Embryonic facial prominence (tissue), 1 donor: Measurements from ENCODE around the gene MTHFD1L.
A peak's percentile ranks its signal among the peaks of the same experiment; 100 is the strongest.

Experiments
- DNase-seq: peaks from one replicate; pipeline ENCODE4 v3.0.0-alpha.2; 2016; ENCODE audit errors: extremely low spot score

MTHFD1L gene

DNA sequence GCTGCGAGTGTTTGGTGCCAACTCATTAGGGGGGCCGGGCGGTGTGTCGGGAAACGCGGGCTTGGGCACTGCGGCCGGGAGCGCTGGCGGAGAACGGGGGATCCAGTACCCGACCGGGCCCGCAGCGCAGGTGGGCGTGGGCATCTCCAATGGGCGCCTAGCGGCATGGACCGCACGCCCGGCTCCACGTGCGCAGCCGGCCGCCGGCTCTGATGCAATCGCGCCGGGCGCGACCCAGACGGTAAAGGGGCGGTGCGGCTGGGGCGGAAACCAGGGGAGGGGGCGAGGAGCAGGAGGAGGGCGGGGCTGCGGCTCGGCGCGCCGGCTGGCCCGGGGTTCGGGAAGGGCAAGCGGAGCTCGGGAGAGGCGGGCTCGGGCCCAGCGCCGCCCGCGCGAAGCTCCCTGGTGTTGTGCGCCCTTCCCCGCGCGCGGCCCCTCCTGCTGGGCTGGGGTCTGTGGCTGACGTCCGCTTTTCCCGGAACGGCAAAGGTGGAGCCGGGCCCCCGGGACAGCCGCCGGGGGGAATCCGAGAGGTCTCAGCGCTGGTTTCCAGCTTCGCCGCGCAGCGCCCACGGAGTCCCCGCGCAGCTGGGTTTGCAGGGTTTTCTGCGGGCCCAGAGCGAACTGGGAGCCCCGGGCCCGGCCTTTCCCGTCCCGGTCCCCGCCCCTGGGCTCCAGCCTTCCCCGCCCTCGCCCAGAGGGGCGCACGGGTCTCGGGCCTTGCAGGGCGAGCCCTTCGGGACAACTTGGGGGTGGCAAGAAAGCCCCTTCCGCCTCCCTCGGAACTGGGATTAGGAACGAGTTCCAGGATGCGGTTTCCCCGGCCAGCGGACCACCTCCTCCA is 867 bp downstream of the MTHFD1L start:
- peak; percentile 83 for DNase-seq

DNA sequence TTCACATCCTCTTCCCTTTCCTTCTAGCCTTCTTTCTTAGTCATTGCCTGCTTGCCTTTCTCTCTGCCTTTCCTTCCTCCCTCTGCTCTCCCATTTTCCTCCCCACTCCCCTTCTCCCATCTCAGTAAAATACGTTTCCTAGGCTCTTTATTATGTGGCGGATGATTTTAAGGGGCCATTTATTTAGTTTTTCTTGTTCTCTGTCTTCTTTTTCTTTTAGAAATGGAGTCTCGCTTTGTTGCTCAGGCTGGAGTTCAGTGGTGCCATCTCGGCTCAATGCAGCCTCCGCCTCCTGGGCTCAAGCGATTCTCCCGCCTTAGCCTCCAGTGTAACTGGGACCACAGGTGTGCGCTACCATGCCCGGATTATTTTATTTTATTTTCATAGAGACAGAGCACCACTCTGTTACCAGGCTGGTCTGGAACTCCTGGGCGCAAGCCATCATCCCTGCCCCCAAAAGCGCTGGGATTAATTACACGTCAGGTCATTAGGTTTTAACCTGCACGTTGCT is 1.5 kb downstream of the MTHFD1L start:
- no peak for DNase-seq

DNA sequence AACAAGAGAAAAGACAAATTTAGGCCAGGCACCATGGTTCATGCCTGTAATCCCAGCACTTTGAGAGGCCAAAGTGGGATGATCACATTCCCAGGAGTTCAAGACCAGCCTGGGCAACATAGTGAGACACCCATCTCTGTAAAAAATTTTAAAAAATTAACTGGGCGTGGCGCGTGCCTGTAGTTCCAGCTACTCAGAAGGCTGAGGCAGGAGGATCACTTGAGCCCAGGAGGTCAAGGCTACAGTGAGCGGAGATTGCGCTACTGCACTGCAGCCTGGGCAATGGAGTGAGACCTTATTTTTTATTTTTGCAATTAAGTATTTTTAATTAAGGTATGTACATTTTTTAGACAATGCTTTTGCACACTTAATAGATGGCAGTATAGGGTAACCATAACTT is 3.3 kb downstream of the MTHFD1L start:
- no peak for DNase-seq

DNA sequence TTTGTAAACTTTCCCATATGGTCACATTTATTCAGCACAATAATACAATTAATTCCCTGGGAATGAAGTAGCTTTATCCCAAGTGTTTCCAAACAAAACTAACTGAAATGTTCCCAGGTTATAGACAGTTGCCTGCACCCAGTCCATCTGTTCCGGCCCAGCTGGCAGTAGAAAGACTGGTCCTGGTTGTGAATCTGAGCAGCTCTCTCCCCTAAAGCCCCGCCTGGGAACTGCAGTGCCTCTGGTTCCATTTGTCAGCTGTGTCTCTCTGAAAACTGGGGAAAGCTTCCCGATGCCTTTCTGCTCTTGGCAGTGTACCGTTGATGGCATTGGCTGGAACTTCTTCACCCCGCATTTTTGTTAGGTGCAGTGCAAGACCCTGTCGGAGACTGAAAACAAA is 8.7 kb downstream of the MTHFD1L start:
- DNase-seq, result no peak

DNA sequence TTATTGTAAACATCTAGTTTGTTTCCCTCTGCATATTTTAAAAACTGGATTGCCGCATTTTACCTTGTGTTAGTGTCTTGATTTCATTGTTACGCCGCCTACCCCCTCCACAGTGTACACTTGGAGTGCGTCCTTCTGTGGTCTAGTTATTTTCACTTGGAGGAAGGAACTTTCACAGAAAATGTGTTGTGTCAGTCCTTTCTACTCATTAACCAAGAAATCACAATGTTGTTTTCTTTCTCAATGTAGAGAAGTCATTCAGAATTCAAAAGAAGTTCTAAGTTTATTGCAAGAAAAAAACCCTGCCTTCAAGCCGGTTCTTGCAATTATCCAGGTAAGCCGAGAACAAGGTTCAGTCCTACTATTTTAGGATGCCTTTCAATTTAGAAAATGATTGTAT is 10.3 kb downstream of the MTHFD1L start:
- DNase-seq, result no peak

DNA sequence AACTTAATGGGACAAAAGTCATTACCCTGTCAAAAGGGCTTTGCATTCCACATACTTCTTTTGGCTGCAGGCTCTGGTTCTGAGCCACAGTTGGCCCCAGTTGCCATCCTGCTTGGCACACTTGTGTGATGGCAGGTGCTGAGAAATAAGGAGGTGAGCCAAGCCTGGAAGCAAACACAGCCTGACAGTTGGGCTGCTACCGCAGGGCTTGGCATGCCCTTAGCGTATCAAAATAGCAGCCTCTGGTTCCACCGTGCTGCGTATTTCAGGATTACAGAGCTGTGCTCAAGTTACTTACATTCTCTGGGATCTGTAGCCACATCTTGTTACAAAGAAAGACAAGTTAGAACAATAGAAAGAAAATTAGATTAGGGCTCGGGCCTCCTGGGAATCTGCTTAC is 11.1 kb downstream of the MTHFD1L start:
- peak; percentile 39 for DNase-seq

DNA sequence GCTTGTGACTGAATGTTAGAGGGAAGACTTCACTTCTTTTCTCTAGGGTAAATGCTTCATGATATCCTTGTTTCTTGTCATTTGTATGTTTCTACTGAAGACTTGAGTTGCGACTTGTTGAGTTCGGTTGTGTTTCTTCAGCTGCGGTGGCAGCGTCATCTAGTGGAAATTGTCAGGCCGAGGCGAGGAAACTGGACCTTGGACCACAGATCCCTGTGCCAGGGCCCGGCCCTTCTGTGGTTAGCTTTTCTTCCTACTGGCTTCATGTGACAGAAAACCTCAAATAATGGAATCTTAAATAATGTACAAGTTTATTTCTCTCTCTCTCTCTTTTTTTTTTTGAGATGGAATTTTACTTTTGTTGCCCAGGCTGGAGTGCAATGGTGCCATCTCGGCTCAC is 12.4 kb downstream of the MTHFD1L start:
- DNase-seq, result no peak

DNA sequence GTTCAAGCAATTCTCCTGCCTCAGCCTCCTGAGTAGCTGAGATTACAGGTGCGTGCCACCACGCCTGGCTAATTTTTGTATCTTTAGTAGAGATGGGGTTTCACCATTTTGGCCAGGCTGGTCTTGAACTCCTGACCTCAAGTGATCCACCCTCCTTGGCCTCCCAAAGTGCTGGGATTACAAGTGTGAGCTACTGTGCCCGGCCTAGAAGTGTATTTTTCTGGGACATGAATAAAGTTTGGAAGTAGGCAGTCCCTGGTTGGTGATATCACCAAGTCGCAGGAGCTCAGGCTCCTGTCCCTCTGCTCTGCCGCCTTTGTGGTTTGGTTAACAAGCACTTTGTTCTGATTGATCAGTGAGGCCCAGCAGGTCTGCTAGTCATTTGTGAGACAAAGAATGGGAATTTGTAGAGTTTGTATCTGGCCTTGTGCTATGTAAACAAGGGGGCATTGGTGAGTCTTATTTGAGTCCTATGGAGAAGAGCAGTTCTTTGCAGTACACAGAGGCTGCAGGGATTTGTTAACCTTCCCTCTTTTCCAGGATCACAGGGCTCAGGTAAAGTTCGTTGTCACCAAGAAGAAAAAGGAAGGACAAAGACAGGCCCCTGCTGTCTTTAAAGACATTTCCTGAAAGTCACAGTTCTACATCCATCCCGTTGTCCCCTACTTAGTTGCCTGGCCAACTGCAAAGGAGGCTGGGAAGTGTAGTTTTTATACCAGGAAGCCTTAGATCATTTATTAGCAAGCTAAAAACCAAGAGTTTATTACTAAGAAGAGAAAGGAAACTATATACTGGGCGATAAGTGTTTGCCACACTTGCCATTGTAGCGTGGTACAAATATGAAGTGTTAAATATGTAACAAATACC is 13.1 kb downstream of the MTHFD1L start:
- DNase-seq, result no peak

DNA sequence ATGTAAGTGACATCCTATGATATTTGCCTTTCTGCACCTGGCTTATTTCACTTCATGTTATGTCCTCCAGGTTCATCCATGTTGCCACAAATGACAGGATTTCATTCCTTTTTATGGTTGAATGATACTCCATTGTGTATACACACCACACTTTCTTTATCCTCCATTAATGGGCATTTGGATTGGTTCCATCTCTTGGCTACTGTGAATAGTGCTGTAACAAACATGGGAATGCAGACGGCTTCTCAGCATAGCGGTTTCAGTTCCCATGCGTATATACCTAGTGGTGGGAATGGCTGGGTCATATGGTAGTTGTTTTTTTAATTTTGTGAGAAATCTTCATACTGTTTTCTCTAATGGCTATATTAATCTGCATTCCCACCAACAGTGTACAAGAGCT is 14.8 kb downstream of the MTHFD1L start:
- DNase-seq, result no peak

DNA sequence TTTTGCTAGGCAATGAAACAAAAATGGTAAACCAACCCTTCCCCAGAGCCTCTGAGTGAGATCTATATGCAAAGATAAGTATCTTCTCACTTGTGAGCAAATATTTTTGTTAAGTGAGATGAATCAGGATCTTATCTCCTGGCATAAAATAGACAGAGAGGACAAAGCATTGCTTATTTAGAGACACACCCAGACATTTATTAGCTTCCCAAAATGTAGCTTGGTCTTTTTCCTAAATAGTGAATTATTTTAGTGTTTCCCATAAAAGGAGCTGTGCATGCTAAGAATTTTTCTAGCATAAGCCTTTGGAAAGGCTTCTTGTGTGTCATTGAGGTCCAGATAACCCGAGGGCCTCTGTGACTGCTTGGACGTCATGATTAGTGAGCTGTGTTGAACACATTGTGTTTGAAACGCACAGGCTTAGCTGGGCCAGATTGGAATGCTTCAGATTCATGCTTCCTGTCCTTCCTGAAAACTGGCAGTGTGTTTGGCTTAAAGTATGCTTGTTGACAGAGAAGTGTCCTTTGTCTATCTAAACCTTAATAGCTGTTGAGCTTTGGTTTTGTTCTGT is 16.5 kb downstream of the MTHFD1L start:
- DNase-seq, result peak; percentile 50

DNA sequence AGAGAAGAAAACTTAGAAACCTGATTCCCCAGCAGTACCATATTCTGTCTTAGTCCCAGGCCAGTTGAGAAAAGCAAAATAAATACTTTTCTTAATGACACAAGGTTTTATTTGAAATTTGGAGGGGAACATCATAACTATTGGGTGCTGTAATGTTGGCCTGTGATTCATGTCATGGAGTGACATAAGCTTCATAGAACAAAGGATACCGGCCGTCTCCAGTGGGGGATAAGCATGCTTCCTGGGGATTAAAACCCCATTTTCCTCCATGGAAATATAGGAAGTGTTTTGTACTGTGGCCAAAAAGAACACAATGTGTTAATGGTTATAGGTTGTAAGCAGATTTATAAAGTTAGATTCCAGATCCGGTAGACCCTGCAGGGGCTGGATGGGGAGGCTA is 18.0 kb downstream of the MTHFD1L start:
- no peak for DNase-seq

DNA sequence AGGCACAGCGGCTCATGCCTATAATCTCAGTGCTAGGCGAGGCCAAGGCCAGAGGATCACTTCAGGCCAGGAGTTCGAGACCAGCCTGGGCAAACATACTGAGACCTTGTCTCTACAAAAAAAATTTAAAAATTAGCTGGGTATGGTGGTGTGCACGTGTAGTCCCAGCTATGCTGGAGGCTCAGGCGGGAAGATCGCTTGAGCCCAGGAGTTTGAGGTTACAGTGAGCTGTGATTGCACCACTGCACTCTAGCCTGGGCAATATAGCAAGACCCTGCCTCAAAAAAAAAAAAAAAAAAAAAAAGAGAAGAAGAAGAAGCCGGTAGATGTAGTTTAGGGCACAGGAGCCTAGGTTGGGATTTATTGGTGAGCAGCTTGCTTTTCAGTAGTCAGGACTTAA is 20.7 kb downstream of the MTHFD1L start:
- DNase-seq, result no peak

DNA sequence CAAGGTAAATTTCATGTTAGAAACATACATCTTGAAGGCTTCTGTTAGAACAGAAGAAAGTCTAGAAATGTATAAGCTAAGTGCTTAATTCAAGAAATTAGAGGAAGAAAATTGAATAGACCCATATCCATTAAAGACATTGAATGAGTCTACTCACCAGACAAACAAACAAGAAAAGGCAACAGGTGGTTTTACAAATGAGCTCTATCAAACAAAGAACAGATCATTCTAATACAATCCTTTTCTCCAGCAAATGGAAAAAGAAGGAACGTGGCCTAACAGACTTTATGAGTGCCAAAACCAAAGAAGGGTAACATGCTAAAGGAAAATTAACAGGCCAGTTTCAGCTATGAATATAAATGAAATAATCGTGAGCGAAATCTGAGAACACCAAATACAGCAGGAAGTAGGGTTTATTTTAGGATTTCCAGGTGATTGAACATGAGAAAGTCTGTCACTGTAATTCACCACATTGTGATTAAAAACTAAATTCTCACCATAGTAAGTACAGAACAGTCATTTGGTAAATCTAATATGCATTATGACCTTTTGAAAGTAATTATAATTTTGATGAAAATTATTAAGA is 22.6 kb downstream of the MTHFD1L start:
- DNase-seq, result no peak

DNA sequence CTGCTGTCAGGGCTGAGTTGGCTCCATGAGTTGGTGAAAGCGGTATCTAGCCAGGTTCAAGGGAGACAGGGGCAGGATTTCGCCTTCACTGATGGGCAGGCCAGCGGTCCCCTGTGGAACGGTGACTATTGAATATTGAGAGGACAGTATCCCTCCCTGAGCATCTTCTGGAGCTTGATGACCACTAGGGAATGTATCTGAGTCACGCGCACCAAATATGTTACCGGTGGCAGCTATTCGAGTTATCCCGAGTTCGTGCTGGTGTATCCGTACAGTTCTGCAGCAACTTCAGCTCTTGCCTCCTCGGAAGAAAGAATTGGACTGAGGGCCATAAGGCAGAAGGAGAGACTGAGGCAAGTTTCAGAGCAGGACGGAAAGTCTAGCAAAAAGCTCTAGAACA is 24.8 kb downstream of the MTHFD1L start:
- no peak for DNase-seq

DNA sequence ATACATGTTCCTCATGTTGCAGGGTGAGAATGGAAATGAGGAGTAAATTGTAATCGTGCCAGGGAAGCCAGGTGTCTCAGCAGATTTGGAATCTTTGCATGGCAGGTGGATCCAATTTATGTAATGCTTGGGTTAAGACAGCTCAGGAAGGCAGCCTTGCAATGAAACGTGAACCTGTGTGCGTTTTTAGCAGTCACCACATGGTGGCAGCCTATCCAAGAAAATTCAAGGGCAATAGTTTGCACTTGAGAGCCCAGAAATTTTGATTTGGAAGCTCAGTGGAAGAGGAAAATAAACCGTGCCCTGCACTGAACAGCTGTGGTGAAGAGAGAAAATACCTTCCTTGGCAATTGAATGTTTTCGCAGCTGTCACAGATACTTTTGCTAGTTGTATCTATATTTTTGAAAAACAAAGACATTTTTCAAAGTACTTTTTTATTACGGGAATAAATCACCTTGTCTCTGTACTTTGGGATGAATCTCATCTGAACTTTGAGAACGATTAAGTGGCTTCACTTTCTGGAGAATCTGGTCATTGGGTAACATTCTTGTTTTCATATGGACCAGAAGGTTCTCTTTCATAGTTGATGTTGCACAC is 26.5 kb downstream of the MTHFD1L start:
- DNase-seq, result peak; percentile 79

DNA sequence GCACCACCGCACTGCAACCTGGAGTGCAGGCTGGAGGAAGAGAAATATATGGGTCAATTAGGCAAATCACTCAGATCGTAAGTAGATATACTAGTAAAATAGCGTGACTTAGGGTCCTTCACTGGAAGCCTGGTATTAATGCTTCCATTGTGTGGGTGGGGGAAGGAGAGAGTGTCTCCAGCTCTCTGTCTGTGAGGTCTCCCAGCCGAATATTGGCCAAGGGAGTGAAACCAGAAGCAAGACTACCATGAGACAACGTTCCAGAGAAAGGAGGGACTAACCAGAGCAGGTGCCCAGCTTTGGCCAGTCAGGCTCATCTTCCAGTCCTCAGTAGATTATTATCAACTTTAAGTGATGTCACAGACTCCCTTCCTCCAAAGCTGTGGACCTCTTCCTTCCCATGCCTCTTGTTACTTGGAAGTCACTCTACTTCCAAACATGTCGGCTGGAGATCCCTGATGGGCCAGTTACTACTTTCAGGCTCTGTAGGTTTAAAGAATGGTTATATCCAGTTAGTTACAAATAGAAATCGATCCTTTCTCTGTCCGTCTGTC is 28.8 kb downstream of the MTHFD1L start:
- no peak for DNase-seq

DNA sequence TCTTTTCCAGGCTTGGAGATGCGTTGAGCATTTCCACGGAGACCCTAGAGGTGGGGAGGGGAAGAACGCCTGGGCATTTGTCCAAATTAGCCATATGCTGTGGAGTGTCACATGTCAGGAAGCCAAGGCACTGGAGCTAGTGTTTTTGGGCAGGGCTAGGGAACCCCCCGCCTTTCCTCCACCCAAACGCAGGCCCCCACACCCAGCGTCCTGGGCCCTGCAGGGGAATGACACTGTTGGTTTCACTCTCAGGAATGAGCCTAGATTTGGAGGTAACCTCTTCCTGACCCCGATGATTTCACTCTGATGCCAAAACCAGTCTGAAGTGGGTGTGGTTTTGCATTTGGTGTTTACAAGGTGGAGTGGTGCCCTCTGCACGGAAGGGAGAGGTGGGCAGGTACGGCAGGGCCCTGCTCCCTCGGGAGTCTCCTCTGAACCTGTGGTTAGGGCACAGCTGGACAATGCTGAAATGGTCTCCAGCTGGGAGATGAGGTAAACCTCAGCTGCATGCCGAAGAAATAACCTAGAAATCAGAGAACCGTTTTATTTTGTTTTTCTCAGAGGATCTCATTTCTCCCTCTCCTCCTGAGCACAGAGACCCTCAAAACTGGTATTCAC is 29.5 kb downstream of the MTHFD1L start:
- no peak for DNase-seq

DNA sequence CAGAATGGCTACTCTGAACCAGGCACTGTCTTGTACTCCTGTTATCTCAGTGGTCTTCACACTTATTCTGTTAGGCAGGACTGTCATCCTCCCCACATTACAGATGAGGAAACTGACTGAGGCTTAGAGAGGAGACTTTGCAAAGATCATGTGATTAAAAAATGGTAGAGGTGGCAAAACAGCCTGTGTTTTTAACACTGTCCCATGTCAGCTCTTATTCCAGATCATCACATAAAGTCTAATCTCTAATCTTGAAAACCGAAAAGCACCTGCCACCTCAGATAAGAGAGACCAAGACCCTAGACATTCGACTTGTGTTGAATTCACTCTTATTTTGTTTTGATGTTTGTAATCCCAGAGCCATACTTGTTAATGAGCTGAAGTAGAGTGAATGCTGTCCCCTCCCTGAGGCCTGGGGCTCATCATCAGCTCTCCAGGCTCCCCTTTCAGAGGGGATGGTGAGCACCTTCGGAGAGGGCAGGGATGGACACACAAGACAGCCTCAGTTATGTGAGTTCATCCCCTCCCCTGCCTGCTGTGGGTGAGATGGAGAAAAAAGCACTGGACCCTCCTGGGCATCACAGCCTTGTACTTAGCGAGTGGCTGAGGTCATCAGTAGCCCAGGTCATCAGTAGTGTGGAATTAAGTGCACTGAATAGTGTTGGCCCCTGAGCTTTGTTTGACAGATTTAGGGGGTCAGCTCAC is 30.6 kb downstream of the MTHFD1L start:
- no peak for DNase-seq

DNA sequence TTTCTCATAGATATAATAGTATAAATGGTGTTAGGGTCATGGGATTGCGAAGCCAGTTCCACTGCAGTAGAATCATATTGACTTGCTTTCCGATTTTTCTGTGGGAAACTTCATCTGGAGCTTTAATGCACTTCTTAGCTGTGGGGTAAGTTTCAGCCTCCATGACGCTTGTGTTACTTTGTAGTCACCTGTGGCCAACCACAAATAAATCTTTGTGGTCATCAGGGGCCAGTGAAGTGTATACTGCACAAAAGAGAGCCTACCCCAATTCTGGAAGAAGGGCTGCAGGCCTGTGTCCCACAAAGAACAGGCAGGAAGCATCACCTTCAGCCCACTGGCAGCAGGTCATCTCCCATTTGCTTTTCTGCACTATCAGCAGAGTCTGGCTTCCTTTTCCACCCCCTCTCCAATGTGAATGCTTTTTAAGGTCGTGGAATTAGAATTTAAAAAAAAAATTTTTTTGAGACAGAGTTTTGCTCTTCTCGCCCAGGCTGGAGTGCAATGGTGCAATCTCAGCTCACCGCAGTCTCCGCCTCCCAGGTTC is 32.0 kb downstream of the MTHFD1L start:
- no peak for DNase-seq
